ENCODE data around the gene ASAP3. TPM values are rescaled to one million over a fixed set of nuclear protein-coding genes. Genes with fewer than 3 reads are reported as not detected.

ASAP3 gene
- total RNA-seq, 1 donor from 2014 or later, result 33.5 TPM

DNA sequence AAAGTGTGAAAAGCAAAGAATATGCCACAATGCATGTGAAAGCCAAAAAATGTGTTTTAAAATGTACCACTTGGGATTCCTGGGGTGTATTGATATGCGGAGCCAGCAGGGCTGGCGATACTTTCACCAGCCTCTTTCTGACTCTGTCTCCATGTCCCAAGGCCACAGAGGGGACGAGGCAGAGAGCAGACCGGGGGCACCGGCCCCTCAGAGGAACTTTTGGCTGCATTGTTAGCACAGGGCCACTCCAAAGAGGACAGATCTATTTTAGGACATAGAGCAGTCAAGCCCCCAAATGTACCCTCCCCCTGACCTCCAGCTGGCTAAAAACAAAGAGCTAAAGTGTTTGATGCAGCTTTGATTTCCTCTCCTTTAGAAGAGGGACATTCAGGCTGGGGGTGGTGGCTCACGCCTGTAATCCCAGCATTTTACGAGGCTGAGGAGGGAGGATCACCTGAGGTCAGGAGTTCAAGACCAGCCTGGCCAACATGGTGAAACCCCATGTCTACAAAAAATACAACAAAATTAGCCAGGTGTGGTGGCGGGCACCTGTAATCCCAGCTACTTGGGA is 88.7 kb downstream of the ASAP3 start:
- Histone ChIP-seq H3K79me2 (ENCODE audit: insufficient read depth, low read length) (no peaks in the 10 kb centered on the region), H3K27me3 (ENCODE audit: insufficient read depth, low read length) (no peaks in the 10 kb centered on the region), H3K9ac (ENCODE audit: low read length) (peak overlapping the region; percentile 24), H3K4me3 (ENCODE audit: insufficient read depth, low read depth, low read length) (no peak overlapping the region), H3K4me2 (ENCODE audit: low read length) (peak overlapping the region; percentile 68), H3K4me1 (ENCODE audit: insufficient read depth, low read length) (peaks cover 24% of the 10 kb centered on the region), H3K27ac (ENCODE audit: low read depth, low read length) (peak overlapping the region; percentile 56), H3K36me3 (ENCODE audit: insufficient read depth, low read length) (no peaks in the 10 kb centered on the region), H4K20me1 (ENCODE audit: insufficient read depth, low read length) (no peaks in the 10 kb centered on the region), H2AFZ (ENCODE audit: low read depth, low read length) (no peak overlapping the region), H3K9me3 (ENCODE audit: insufficient read depth, low read depth, low read length) (no peaks in the 10 kb centered on the region)
- H3K27ac Mint-ChIP-seq (ENCODE audit: unreplicated experiment), result no peak overlapping the region
- H3K4me3 Mint-ChIP-seq (ENCODE audit: unreplicated experiment), result no peak overlapping the region
- H3K27me3 Mint-ChIP-seq (ENCODE audit: low read depth, unreplicated experiment), result peaks cover 24% of the 10 kb centered on the region
- FAIRE-seq (no peak), DNase-seq (ENCODE audit: low read depth) (no peak)
- peaks cover 7% of the 10 kb centered on the region for H3K36me3 Mint-ChIP-seq (ENCODE audit: low read depth, unreplicated experiment)
- peaks cover 14% of the 10 kb centered on the region for H3K4me1 Mint-ChIP-seq (ENCODE audit: low read depth, unreplicated experiment)
- H3K9me3 Mint-ChIP-seq (ENCODE audit: unreplicated experiment), result peaks cover 2% of the 10 kb centered on the region
- no peak for TF ChIP-seq EZH2 (IDR thresholded peaks at IDR 0.05; ENCODE audit: insufficient read depth, low read length)
- TF ChIP-seq, protein P1, sequence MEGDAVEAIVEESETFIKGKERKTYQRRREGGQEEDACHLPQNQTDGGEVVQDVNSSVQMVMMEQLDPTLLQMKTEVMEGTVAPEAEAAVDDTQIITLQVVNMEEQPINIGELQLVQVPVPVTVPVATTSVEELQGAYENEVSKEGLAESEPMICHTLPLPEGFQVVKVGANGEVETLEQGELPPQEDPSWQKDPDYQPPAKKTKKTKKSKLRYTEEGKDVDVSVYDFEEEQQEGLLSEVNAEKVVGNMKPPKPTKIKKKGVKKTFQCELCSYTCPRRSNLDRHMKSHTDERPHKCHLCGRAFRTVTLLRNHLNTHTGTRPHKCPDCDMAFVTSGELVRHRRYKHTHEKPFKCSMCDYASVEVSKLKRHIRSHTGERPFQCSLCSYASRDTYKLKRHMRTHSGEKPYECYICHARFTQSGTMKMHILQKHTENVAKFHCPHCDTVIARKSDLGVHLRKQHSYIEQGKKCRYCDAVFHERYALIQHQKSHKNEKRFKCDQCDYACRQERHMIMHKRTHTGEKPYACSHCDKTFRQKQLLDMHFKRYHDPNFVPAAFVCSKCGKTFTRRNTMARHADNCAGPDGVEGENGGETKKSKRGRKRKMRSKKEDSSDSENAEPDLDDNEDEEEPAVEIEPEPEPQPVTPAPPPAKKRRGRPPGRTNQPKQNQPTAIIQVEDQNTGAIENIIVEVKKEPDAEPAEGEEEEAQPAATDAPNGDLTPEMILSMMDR (IDR thresholded peaks at IDR 0.05; ENCODE audit: insufficient read depth, low read depth, low read length), result no peak

DNA sequence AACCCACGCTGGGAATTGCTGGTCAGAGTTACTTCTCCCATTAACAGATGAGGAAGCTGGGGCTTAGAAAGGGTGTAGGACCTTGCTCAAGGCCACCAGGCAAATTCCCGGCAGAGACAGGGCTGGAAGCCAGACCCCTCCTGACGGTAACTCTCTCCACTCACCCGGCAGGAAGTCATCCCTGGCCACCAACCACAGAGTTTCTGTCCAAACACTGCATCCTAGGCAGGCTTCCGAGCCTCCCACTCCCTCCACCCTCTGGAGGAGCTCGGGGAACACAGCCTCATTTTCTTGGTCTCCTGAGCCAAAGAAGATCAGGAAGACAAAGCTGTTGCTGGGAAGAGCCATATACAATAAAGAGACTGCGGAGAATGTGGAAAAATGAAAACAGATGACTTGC is 89.3 kb downstream of the ASAP3 start:
- H4K20me1 ChIP-seq (ENCODE audit: insufficient read depth, low read length), result no peaks in the 10 kb centered on the region
- Mint-ChIP-seq H3K27ac (ENCODE audit: unreplicated experiment) (no peak overlapping the region), H3K9me3 (ENCODE audit: unreplicated experiment) (peaks cover 2% of the 10 kb centered on the region), H3K27me3 (ENCODE audit: low read depth, unreplicated experiment) (peaks cover 28% of the 10 kb centered on the region), H3K4me3 (ENCODE audit: unreplicated experiment) (no peak overlapping the region), H3K36me3 (ENCODE audit: low read depth, unreplicated experiment) (peaks cover 7% of the 10 kb centered on the region), H3K4me1 (ENCODE audit: low read depth, unreplicated experiment) (peaks cover 14% of the 10 kb centered on the region)
- H3K27ac ChIP-seq (ENCODE audit: low read depth, low read length), result peak overlapping the region; percentile 56
- H3K36me3 ChIP-seq (ENCODE audit: insufficient read depth, low read length), result no peaks in the 10 kb centered on the region
- TF ChIP-seq, protein P1 (IDR thresholded peaks at IDR 0.05; ENCODE audit: insufficient read depth, low read depth, low read length), result no peak
- no peak for TF ChIP-seq EZH2 (IDR thresholded peaks at IDR 0.05; ENCODE audit: insufficient read depth, low read length)
- no peaks in the 10 kb centered on the region for H3K27me3 ChIP-seq (ENCODE audit: insufficient read depth, low read length)
- H3K4me1 ChIP-seq (ENCODE audit: insufficient read depth, low read length), result peaks cover 24% of the 10 kb centered on the region
- no peaks in the 10 kb centered on the region for H3K79me2 ChIP-seq (ENCODE audit: insufficient read depth, low read length)
- FAIRE-seq (no peak), DNase-seq (ENCODE audit: low read depth) (peak; percentile 90)
- H3K9ac ChIP-seq (ENCODE audit: low read length), result peak overlapping the region; percentile 24
- H3K9me3 ChIP-seq (ENCODE audit: insufficient read depth, low read depth, low read length), result no peaks in the 10 kb centered on the region
- H3K4me3 ChIP-seq (ENCODE audit: insufficient read depth, low read depth, low read length), result no peak overlapping the region
- H2AFZ ChIP-seq (ENCODE audit: low read depth, low read length), result peak overlapping the region; percentile 24
- peak overlapping the region; percentile 68 for H3K4me2 ChIP-seq (ENCODE audit: low read length)

- Mint-ChIP-seq H3K4me3 (ENCODE audit: unreplicated experiment) (no peak overlapping the region), H3K36me3 (ENCODE audit: low read depth, unreplicated experiment) (peaks cover 7% of the 10 kb centered on the region), H3K27ac (ENCODE audit: unreplicated experiment) (no peak overlapping the region), H3K27me3 (ENCODE audit: low read depth, unreplicated experiment) (peaks cover 31% of the 10 kb centered on the region), H3K9me3 (ENCODE audit: unreplicated experiment) (peaks cover 2% of the 10 kb centered on the region), H3K4me1 (ENCODE audit: low read depth, unreplicated experiment) (peaks cover 14% of the 10 kb centered on the region)
- no peaks in the 10 kb centered on the region for H3K79me2 ChIP-seq (ENCODE audit: insufficient read depth, low read length)
- H3K4me1 ChIP-seq (ENCODE audit: insufficient read depth, low read length), result peaks cover 24% of the 10 kb centered on the region
- H3K36me3 ChIP-seq (ENCODE audit: insufficient read depth, low read length), result no peaks in the 10 kb centered on the region
- peak overlapping the region; percentile 24 for H2AFZ ChIP-seq (ENCODE audit: low read depth, low read length)
- no peak for TF ChIP-seq EZH2 (IDR thresholded peaks at IDR 0.05; ENCODE audit: insufficient read depth, low read length)
- TF ChIP-seq, protein P1 (IDR thresholded peaks at IDR 0.05; ENCODE audit: insufficient read depth, low read depth, low read length), result no peak
- peak overlapping the region; percentile 56 for H3K27ac ChIP-seq (ENCODE audit: low read depth, low read length)
- H3K9me3 ChIP-seq (ENCODE audit: insufficient read depth, low read depth, low read length), result no peaks in the 10 kb centered on the region
- no peak overlapping the region for H3K4me3 ChIP-seq (ENCODE audit: insufficient read depth, low read depth, low read length)
- H4K20me1 ChIP-seq (ENCODE audit: insufficient read depth, low read length), result no peaks in the 10 kb centered on the region
- FAIRE-seq (no peak), DNase-seq (ENCODE audit: low read depth) (peak; percentile 76)
- H3K4me2 ChIP-seq (ENCODE audit: low read length), result peak overlapping the region; percentile 68
- H3K27me3 ChIP-seq (ENCODE audit: insufficient read depth, low read length), result no peaks in the 10 kb centered on the region
- H3K9ac ChIP-seq (ENCODE audit: low read length), result peak overlapping the region; percentile 24
These were observed 89.8 kb downstream of the ASAP3 start for GRCh38 chr1:23394181-23394580.
